Neuron (in vitro differentiated cells): Measurements from ENCODE around the gene NBEAL1.
"Not testable (repeated sequence)": the region's sequence is repeated elsewhere in the genome, so short reads cannot be mapped to it uniquely, and the experiment has no call there.

Experiments
- H2AFZ ChIP-seq: one replicate; pipeline ENCODE4 v1.6.1; 2013; ENCODE audit warnings: low read depth, mild to moderate bottlenecking, inconsistent platforms, low read length, moderate library complexity
- H3K27me3 ChIP-seq: one replicate; pipeline ENCODE4 v1.6.1; 2013; ENCODE audit warnings: low read length; ENCODE audit not compliant: insufficient read depth
- H3K36me3 ChIP-seq: one replicate; pipeline ENCODE4 v1.6.1; 2013; ENCODE audit warnings: low read length; ENCODE audit not compliant: insufficient read depth
- H3K4me1 ChIP-seq: one replicate; pipeline ENCODE4 v1.6.1; 2013; ENCODE audit warnings: low read length; ENCODE audit not compliant: insufficient read depth
- H3K4me3 ChIP-seq: 2 replicates; pipeline ENCODE4 v1.5.1; 2013; ENCODE audit warnings: mild to moderate bottlenecking, low read length, moderate library complexity
- H3K9me3 ChIP-seq: one replicate; pipeline ENCODE4 v1.6.1; 2013; ENCODE audit warnings: low read length

Gene NBEAL1

DNA sequence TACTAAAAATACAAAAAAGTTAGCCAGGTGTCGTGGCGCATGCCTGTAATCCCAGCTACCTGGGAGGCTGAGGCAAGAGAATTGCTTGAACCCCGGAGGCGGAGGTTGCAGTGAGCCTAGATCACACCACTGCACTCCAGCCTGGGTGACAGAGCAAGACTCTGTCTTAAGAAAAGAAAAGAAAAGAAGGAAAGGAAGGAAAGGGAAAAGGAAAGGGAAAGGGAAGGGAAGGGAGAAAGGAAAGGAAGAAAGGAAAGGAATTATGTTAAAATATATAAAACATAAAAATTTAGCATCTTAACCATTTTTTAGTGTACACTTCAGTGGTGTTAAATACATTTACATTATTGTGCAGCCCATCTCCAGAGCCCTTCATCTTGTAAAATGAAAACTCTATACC lies 76.0 kb downstream of the NBEAL1 start:
- H3K9me3 ChIP-seq, H3K27me3 ChIP-seq, H3K4me1 ChIP-seq, H2AFZ ChIP-seq, H3K4me3 ChIP-seq, H3K36me3 ChIP-seq: not testable (repeated sequence)

DNA sequence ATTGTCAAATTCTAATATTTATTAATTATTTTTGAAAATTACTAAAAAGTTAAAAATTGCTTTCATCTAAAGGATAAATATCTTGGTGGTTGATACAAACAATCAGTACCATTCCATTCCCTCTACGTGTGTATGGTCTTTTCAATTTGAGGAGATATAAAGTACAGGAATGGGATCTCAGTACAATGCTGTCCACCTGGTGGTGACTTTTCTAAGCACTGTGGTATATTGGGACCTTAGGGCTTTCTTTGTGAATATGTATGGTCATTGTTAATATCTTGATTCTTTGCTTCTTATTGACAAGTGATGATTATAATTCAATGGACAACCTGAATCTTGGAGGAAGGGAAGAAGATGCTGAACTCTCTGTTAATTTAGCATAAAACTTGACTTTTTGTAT lies 83.1 kb downstream of the NBEAL1 start:
- no peak overlapping the region for H3K4me3 ChIP-seq
- H3K36me3 ChIP-seq = peaks cover 3% of the 10 kb centered on the region
- H3K27me3 ChIP-seq = no peaks in the 10 kb centered on the region
- H2AFZ ChIP-seq = no peak overlapping the region
- H3K4me1 ChIP-seq = no peaks in the 10 kb centered on the region
- H3K9me3 ChIP-seq = peaks cover 1% of the 10 kb centered on the region

DNA sequence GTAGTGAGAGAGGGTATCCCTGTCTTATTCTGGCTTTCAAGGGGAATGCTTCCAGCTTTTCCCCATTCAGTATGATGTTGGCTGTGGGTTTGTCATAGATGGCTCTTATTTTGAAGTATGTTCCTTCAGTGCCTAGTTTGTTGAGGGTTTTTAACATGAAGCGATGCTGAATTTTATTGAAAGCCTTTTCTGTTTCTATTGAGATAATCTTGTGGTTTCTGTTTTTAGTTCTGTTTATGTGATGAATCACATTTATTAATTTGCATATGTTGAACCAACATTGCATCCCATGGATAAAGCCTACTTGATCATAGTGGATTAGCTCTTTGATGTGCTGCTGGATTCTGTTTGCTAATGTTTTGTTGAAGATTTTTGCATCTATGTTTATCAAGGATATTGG lies 87.7 kb downstream of the NBEAL1 start:
- H3K4me3 ChIP-seq, H3K4me1 ChIP-seq, H3K36me3 ChIP-seq, H3K9me3 ChIP-seq, H3K27me3 ChIP-seq, H2AFZ ChIP-seq: not testable (repeated sequence)

DNA sequence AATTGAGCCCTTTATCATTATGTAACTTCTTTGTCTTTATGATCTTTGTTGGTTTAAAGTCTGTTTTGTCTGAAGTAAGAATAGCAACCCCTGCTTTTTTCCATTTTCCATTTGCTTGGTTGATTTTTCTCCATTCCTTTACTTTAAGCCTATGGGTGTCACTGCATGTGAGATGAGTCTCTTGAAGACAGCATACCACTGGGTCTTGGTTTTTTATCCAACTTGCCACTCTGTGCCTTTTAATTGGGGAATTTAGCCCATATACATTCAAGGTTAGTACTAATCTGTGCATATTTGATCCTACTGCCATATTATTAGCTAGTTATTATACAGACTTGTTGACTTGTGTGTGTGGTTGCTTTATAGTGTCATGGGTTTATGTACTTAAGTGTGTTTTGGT lies 89.6 kb downstream of the NBEAL1 start:
- peaks cover 6% of the 10 kb centered on the region for H3K9me3 ChIP-seq
- no peaks in the 10 kb centered on the region for H3K27me3 ChIP-seq
- no peak overlapping the region for H2AFZ ChIP-seq
- H3K4me3 ChIP-seq = no peak overlapping the region
- H3K36me3 ChIP-seq = peaks cover 10% of the 10 kb centered on the region
- no peaks in the 10 kb centered on the region for H3K4me1 ChIP-seq

DNA sequence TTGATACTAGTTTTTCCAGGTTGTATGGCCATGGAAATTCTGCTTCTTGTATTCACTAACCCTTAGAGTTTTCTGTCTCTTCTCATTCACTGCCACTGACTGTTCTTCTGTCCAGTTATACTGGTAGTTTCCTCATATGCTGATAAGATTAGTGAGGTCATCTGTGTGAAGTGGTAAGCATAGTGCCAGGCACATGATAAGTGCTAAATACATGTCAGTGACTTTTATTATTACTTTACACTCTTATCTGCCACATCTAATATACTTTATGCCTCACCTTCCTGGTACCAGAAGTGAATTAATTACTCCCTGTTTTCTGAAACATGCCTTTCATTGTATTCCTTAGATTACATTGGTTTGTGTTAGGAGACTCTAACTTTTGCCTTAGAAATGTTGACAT lies 91.3 kb downstream of the NBEAL1 start:
- Histone ChIP-seq H2AFZ (no peak overlapping the region), H3K4me1 (no peaks in the 10 kb centered on the region), H3K9me3 (peaks cover 6% of the 10 kb centered on the region), H3K36me3 (peaks cover 12% of the 10 kb centered on the region), H3K4me3 (no peak overlapping the region), H3K27me3 (no peaks in the 10 kb centered on the region)

DNA sequence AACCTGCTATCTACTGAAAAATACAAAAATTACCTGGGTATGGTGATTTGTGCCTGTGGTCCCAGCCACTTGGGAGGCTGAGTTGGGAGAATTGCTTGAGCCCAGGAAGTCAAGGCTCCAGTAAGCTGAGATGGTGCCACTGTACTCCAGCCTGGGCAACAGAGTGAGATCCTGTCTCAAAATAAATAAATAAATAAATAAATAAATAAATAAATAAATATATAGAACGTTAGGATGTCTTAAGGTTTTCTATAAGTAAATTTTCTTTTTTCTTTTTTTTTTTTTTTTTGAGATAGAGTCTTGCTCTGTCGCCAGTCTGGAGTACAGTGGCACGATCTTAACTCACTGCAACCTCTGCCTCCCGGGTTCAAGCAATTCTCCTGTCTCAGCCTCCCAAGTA lies 95.8 kb downstream of the NBEAL1 start:
- H3K36me3 ChIP-seq = peaks cover 38% of the 10 kb centered on the region
- H3K9me3 ChIP-seq, H3K27me3 ChIP-seq, H3K4me3 ChIP-seq, H2AFZ ChIP-seq, H3K4me1 ChIP-seq: not testable (repeated sequence)

DNA sequence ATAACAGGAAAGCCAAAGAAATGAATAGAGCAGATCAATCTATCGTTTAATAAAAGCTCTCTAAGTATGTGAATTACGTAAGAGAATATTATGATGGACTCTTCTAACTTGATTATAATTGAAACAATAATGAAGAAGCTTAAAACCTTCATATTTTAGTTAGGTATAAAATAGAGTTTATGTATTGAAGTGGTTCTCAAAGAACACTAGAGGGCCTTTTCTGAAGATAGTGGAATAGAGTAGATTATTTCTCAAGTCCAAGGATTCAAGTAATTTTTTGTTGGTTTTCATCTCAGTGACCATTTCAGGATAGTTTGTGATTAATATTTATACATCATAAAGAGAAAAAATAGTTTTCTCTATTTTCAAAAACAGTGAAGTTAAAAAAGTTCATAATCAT lies 97.7 kb downstream of the NBEAL1 start:
- Histone ChIP-seq H3K4me3 (no peak overlapping the region), H3K36me3 (peaks cover 41% of the 10 kb centered on the region), H3K27me3 (no peaks in the 10 kb centered on the region), H2AFZ (no peak overlapping the region), H3K4me1 (no peaks in the 10 kb centered on the region), H3K9me3 (peaks cover 3% of the 10 kb centered on the region)

DNA sequence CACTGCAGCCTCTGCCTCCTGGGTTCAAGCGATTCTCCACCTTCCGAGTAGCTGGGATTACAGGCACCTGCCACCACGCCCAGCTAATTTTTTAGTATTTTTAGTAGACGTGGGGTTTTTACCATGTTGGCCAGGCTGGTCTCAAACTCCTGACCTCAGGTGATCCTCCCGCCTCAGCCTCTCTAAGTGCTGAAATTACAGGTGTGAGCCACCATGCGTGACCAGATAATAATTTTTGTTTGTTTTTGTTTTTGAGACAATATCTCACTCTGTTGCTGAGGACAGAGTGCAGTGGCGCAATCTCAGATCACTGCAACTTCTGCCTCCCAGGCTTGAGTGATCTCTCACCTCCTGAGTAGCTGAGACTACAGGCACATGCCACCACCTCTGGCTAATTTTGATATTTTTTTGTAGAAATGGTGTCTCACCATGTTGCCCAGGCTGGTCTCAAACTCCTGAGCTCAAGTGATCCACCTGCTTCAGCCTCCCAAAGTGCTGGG lies 100.6 kb downstream of the NBEAL1 start:
- H2AFZ ChIP-seq, H3K4me3 ChIP-seq, H3K4me1 ChIP-seq, H3K27me3 ChIP-seq, H3K9me3 ChIP-seq: not testable (repeated sequence)
- H3K36me3 ChIP-seq = peaks cover 31% of the 10 kb centered on the region

DNA sequence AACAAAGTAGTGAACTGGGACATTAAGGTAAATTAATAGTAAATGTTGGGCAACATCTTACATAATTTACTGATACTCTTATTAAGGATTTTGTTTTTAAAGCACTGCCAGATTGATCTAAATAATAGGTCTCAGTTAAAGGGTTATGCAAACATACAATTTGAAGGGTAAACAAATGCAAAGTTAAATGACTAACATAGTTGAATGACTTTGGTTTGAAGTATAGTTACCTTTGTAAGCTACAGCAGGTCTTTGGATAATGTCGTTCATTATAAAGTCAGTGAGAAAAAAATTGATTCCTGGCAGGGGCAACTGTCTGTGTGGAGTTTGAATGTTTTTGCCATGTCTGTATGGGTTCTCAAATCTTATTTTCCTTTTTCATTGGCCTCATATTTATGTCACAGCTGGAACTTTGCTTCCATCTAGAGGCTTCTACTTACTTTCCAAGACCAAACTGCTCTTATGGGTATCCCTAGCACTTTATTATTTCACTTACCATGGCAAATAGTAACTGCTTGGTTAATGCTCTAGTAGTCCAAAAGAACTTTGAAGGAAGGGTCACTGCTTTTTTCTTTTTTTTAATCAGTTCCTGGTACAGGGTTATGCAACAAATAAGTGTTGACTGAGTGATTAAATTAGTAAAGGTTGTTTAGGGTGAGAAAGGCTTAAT lies 107.8 kb downstream of the NBEAL1 start:
- H3K9me3 ChIP-seq = no peaks in the 10 kb centered on the region
- peaks cover 6% of the 10 kb centered on the region for H3K36me3 ChIP-seq
- no peak overlapping the region for H2AFZ ChIP-seq
- H3K4me3 ChIP-seq = no peak overlapping the region
- no peaks in the 10 kb centered on the region for H3K4me1 ChIP-seq
- H3K27me3 ChIP-seq = no peaks in the 10 kb centered on the region

DNA sequence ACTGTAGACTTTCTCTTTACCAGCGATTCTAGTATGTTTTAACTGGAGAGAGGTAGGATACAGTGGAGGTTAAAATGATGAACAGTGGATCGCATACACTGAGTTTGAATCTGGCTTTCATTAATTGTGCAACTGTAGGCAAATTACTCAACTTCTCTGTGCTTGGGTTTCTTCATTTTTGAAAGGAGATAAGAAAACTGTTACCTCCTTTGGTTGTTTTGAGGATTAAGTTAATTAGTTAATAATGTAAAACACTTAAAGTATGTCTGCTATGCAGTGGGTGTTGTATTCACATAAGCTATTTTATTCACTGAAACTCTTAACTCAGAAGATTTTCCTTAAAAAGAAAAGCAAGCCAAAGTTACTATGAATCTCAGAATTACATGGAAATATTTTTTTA lies 112.3 kb downstream of the NBEAL1 start:
- H3K36me3 ChIP-seq = peaks cover 9% of the 10 kb centered on the region
- H2AFZ ChIP-seq = no peak overlapping the region
- H3K27me3 ChIP-seq = no peaks in the 10 kb centered on the region
- H3K4me1 ChIP-seq = no peaks in the 10 kb centered on the region
- H3K9me3 ChIP-seq = no peaks in the 10 kb centered on the region
- no peak overlapping the region for H3K4me3 ChIP-seq

DNA sequence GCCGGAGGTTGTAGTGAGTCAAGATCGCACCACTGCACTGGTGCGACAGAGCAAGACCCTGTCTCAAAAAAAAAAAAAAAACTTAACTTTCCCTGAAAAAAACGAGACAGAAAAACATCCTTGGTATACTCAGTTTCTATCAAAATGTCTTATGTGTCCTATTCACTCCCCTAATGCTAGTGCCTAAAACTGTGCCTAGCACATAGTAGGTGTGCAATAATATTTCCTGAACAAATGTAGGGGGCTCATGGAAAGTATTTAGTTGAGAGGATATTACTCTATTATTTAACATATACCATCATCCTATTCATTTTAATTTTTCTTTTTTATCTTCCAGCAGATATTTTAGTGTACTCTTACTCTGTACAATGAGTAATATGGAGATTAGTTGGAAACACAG lies 120.4 kb downstream of the NBEAL1 start:
- Histone ChIP-seq H3K9me3 (no peaks in the 10 kb centered on the region), H2AFZ (no peak overlapping the region), H3K27me3 (no peaks in the 10 kb centered on the region), H3K4me1 (no peaks in the 10 kb centered on the region), H3K4me3 (no peak overlapping the region), H3K36me3 (peaks cover 2% of the 10 kb centered on the region)

DNA sequence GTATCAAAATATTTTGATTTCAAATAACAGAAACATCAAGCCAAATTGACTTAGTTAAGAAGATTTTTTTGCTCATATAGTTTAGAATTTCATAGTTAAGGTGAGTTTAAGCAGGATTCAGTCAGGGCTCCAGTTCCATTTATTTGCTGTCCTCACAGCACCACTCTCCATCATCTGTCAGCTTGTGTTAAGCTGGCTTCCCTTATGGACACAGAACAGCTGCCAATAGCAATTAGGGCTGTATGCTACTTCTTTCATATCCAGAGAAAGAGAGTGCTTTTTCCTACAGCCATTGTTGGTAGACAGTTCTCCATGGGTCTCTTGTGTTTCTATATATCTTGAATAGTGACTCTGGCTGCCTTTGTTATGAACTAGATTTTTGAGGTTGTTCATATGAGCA lies 128.7 kb downstream of the NBEAL1 start:
- Histone ChIP-seq H3K36me3 (peaks cover 2% of the 10 kb centered on the region), H3K4me1 (no peaks in the 10 kb centered on the region), H3K9me3 (no peaks in the 10 kb centered on the region)

DNA sequence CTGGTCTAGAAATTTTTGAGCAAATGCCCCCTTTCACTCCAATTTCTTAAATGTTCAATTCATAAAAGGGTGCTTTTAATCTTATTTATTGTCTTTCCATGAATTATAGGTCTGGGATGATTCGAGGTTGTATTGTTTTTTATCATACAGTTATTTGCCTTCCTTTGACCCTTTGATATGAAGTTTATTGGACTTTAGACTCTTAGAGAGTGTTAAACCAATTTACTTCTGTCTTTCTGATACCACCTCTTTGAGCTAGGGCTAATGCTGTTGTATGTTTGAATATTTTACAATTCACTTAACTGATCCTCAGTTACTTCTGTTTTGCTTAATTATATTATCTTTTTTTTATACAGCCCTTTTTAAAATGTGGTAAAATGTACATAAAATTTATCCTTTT lies 134.5 kb downstream of the NBEAL1 start:
- H3K27me3 ChIP-seq = no peaks in the 10 kb centered on the region
- H3K4me1 ChIP-seq = no peaks in the 10 kb centered on the region
- no peaks in the 10 kb centered on the region for H3K9me3 ChIP-seq
- H3K36me3 ChIP-seq = peaks cover 7% of the 10 kb centered on the region
- no peak overlapping the region for H3K4me3 ChIP-seq
- no peak overlapping the region for H2AFZ ChIP-seq

More for the DNA sequence above, 128.7 kb downstream of the NBEAL1 start:
- Histone ChIP-seq H2AFZ (no peak overlapping the region), H3K4me3 (no peak overlapping the region), H3K27me3 (no peaks in the 10 kb centered on the region)

DNA sequence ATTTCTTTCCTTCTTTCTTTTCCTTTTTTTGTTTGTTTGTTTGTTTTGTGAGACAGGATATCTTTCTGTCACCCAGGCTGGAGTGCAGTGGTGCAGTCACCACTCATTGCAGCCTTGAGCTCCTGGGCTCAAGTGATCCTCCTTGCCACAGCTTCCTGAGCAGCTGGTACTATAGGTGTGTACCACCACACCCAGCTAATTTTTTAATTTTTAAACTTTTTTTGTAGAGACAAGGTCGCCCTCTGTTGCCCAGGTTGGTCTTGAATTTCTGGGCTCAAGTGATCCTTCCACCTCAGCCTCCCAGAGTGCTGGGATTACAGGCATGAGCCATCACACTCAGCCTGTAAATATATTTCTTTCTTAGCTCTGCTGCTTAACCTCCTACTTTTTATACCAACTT lies 140.7 kb downstream of the NBEAL1 start:
- no peaks in the 10 kb centered on the region for H3K36me3 ChIP-seq
- H3K4me3 ChIP-seq = no peak overlapping the region
- no peaks in the 10 kb centered on the region for H3K27me3 ChIP-seq
- H3K9me3 ChIP-seq = no peaks in the 10 kb centered on the region
- H3K4me1 ChIP-seq = no peaks in the 10 kb centered on the region
- no peak overlapping the region for H2AFZ ChIP-seq
